PC-3 (cell line): ENCODE data around the gene GLIPR2. TPM values are rescaled to one million over a fixed set of nuclear protein-coding genes. Genes with fewer than 3 reads are reported as not detected.
A peak's percentile ranks its signal among the peaks of the same experiment; 100 is the strongest.

ENCODE experiments used
- ATAC-seq: fragments of 200-7000 bp; cut with Tn5 transposase; 2 replicates; pipeline ENCODE4 v1.9.1; 2020; ENCODE audit warnings: mild to moderate bottlenecking, moderate library complexity
- BruUV-seq: library from RNA; stranded (reverse); fragments of 400-500 nt; replicated peaks from 2 replicates; lab custom pipeline; 2021; lab: Mats Ljungman, UMichigan
- CTCF ChIA-PET: fragments of 300-600 bp; sonication (Branson Sonifier 250); formaldehyde crosslinking; loops from one replicate; lab custom pipeline; 2022; ENCODE audit warnings: antibody characterized with exemption; lab: Charles Lee
- POLR2A ChIA-PET: fragments of 300-600 bp; sonication (Branson Sonifier 250); formaldehyde crosslinking; loops from one replicate; lab custom pipeline; 2022; ENCODE audit warnings: antibody characterized with exemption; ENCODE audit not compliant: unreplicated experiment; lab: Charles Lee
- DNase-seq: peaks from one replicate; pipeline ENCODE4 v3.0.0-alpha.2; 2015
- H2AFZ ChIP-seq: fragments of 300-600 bp; sonication (generic); 2 replicates; pipeline ENCODE4 v1.6.0; 2016; ENCODE audit warnings: antibody characterized with exemption, low read length
- H3F3A ChIP-seq: fragments of 300-600 bp; sonication (generic); one replicate; pipeline ENCODE4 v1.6.0; 2017; ENCODE audit warnings: antibody characterized with exemption, low read length, control low read depth, mild to moderate bottlenecking; ENCODE audit not compliant: unreplicated experiment
- H3K27ac ChIP-seq: fragments of 300-600 bp; sonication (generic); 2 replicates; pipeline ENCODE4 v1.5.1; 2016; ENCODE audit warnings: mild to moderate bottlenecking, low read length
- H3K27me3 ChIP-seq: fragments of 300-600 bp; sonication (generic); 2 replicates; pipeline ENCODE4 v1.6.1; 2016; ENCODE audit warnings: low read length, mixed read lengths
- H3K36me3 ChIP-seq: fragments of 300-600 bp; sonication (generic); 2 replicates; pipeline ENCODE4 v1.6.1; 2016; ENCODE audit warnings: low read depth, mixed run types, low read length, mixed read lengths
- H3K4me1 ChIP-seq: fragments of 300-600 bp; sonication (generic); 2 replicates; pipeline ENCODE4 v1.5.1; 2016; ENCODE audit warnings: low read length; ENCODE audit not compliant: insufficient read depth
- H3K4me2 ChIP-seq: fragments of 300-600 bp; sonication (generic); 2 replicates; pipeline ENCODE4 v1.6.0; 2016; ENCODE audit warnings: low read length
- H3K4me3 ChIP-seq: fragments of 300-600 bp; sonication (generic); 2 replicates; pipeline ENCODE4 v1.5.1; 2016; ENCODE audit warnings: mild to moderate bottlenecking, low read length, mixed read lengths
- H3K79me2 ChIP-seq: fragments of 300-600 bp; sonication (generic); 2 replicates; pipeline ENCODE4 v1.6.1; 2017; ENCODE audit warnings: low read length, mixed read lengths
- H3K9ac ChIP-seq: fragments of 300-600 bp; sonication (generic); 2 replicates; pipeline ENCODE4 v1.6.0; 2016; ENCODE audit warnings: mild to moderate bottlenecking, low read length
- H3K9me2 ChIP-seq: fragments of 300-600 bp; sonication (generic); replicated peaks from 2 replicates; pipeline ENCODE4 v1.6.1; 2016; ENCODE audit warnings: mixed run types, low read length, mixed read lengths
- H3K9me3 ChIP-seq: fragments of 300-600 bp; sonication (generic); 2 replicates; pipeline ENCODE4 v1.6.1; 2016; ENCODE audit warnings: low read length, mixed read lengths
- H4K20me1 ChIP-seq: fragments of 300-600 bp; sonication (generic); 2 replicates; pipeline ENCODE4 v1.6.1; 2016; ENCODE audit warnings: low read length, mixed read lengths
- CTCF ChIP-seq: fragments of 300-600 bp; sonication (generic); conservative IDR thresholded peaks from 2 replicates; pipeline ENCODE4 v1.5.1; 2017; ENCODE audit warnings: antibody characterized with exemption, low read depth, mild to moderate bottlenecking, low read length
- EZH2 ChIP-seq: fragments of 300-600 bp; sonication (generic); IDR thresholded peaks from one replicate; pipeline ENCODE4 v1.6.1; 2017; ENCODE audit warnings: antibody characterized with exemption, mild to moderate bottlenecking, low read length; ENCODE audit not compliant: unreplicated experiment
- EZH2phosphoT487 ChIP-seq: fragments of 300-600 bp; sonication (generic); IDR thresholded peaks from 2 replicates; pipeline ENCODE4 v1.6.1; 2018; ENCODE audit warnings: mild to moderate bottlenecking, antibody characterized with exemption, low read length, borderline replicate concordance
- intact Hi-C: fragments of 100-400 bp; cut with micrococcal nuclease; formaldehyde crosslinking; loops from 2 replicates; pipeline ENCODE4 v1.9.0; 2023
- total RNA-seq: library from RNA; depleted of rRNA; stranded (reverse); fragments of >200 nt; gene quantifications from 2 replicates; pipeline ENCODE4 v1.2.3, GENCODE V29; 2014

GLIPR2 gene
- total RNA-seq, 1 experiment from 2014 or later: 6.7 TPM

GRCh38 chr9:36091026-36091953 is 45.2 kb upstream of the GLIPR2 start:
- Histone ChIP-seq H3K9me3 (no peaks in the 10 kb centered on the region), H3K27ac (peak overlapping the region; percentile 19; the same call in 1 of the 2 replicates), H3F3A (no peaks in the 10 kb centered on the region), H4K20me1 (no peaks in the 10 kb centered on the region), H3K27me3 (no peaks in the 10 kb centered on the region), H3K4me3 (no peak overlapping the region), H2AFZ (peak overlapping the region; percentile 68), H3K79me2 (no peaks in the 10 kb centered on the region), H3K9ac (no peak overlapping the region), H3K9me2 (no peaks in the 10 kb centered on the region), H3K4me2 (peak overlapping the region; percentile 73), H3K4me1 (peaks cover 16% of the 10 kb centered on the region), H3K36me3 (no peaks in the 10 kb centered on the region)
- ChIA-PET CTCF (interaction anchor here (1.1 kb wide), 1 partner anchor 75 kb away, joined by 5 read pairs; no protein-coding TSS in a partner anchor), POLR2A (interaction anchor here (0.5 to 0.7 kb wide), 2 partner anchors 66 to 991 kb away, joined by 3 to 7 read pairs; no protein-coding TSS in a partner anchor)
- intact Hi-C loops: loop anchor here (2.0 kb wide), 1 partner anchor 54 kb away; the partner anchor contains the start of gene RECK
- no TSS peak for BruUV-seq
- ATAC-seq: peak; percentile 93
- peak; percentile 56 for DNase-seq
- peak; percentile 29; the same call in 1 of the 2 replicates for TF ChIP-seq CTCF
- no peak for TF ChIP-seq EZH2phosphoT487

GRCh38 chr9:36092014-36092413 is 44.5 kb upstream of the GLIPR2 start:
- POLR2A ChIA-PET: interaction anchor here (0.6 kb wide), 1 partner anchor 634 kb away, joined by 11 read pairs; no protein-coding TSS in a partner anchor

More at GRCh38 chr9:36092014-36092413, 44.5 kb upstream of the GLIPR2 start:
- no peaks in the 10 kb centered on the region for H4K20me1 ChIP-seq
- H3F3A ChIP-seq: no peaks in the 10 kb centered on the region
- H3K9me3 ChIP-seq: no peaks in the 10 kb centered on the region
- CTCF ChIA-PET: no interaction called here
- H3K36me3 ChIP-seq: no peaks in the 10 kb centered on the region
- no TSS peak for BruUV-seq
- H3K9me2 ChIP-seq: no peaks in the 10 kb centered on the region
- no peak overlapping the region for H2AFZ ChIP-seq
- no peaks in the 10 kb centered on the region for H3K79me2 ChIP-seq
- H3K27me3 ChIP-seq: no peaks in the 10 kb centered on the region
- peaks cover 16% of the 10 kb centered on the region for H3K4me1 ChIP-seq
- H3K4me3 ChIP-seq: no peak overlapping the region
- intact Hi-C loops: no loop called here
- DNase-seq: no peak
- TF ChIP-seq EZH2 (no peak), CTCF (no peak), EZH2phosphoT487 (no peak)
- no peak overlapping the region for H3K9ac ChIP-seq
- ATAC-seq: no peak
- peak overlapping the region; percentile 73; the same call in 1 of the 2 replicates for H3K4me2 ChIP-seq
- H3K27ac ChIP-seq: no peak overlapping the region
